ENCODE measurements around the gene PLEKHG4B.
A peak's percentile ranks its signal among the peaks of the same experiment; 100 is the strongest.
"Not testable (repeated sequence)": the region's sequence is repeated elsewhere in the genome, so short reads cannot be mapped to it uniquely, and the experiment has no call there.

Gene PLEKHG4B

GRCh38 chr5:192970-193831 lies 101.2 kb downstream of the PLEKHG4B start:
- Mint-ChIP-seq H3K4me3 (no peak overlapping the region), H3K4me1 (ENCODE audit: low read depth) (peaks cover 12% of the 10 kb centered on the region)

GRCh38 chr5:194102-194501 lies 102.1 kb downstream of the PLEKHG4B start:
- Mint-ChIP-seq H3K9me3 (ENCODE audit: low read depth) (no peaks in the 10 kb centered on the region), H3K27me3 (no peaks in the 10 kb centered on the region), H3K36me3 (no peaks in the 10 kb centered on the region), H3K27ac (no peak overlapping the region), H3K4me1 (ENCODE audit: low read depth) (peaks cover 6% of the 10 kb centered on the region), H3K4me3 (no peak overlapping the region)

More at GRCh38 chr5:192970-193831, 101.2 kb downstream of the PLEKHG4B start:
- Mint-ChIP-seq H3K27ac (no peak overlapping the region), H3K9me3 (ENCODE audit: low read depth) (no peaks in the 10 kb centered on the region), H3K36me3 (no peaks in the 10 kb centered on the region), H3K27me3 (no peaks in the 10 kb centered on the region)

GRCh38 chr5:194603-195209 lies 102.7 kb downstream of the PLEKHG4B start:
- Mint-ChIP-seq H3K36me3 (no peaks in the 10 kb centered on the region), H3K9me3 (ENCODE audit: low read depth) (no peaks in the 10 kb centered on the region), H3K4me3 (no peak overlapping the region), H3K27me3 (no peaks in the 10 kb centered on the region), H3K27ac (no peak overlapping the region), H3K4me1 (ENCODE audit: low read depth) (peaks cover 6% of the 10 kb centered on the region)

- H3K4me3 Mint-ChIP-seq = no peak overlapping the region
- no peaks in the 10 kb centered on the region for H3K9me3 Mint-ChIP-seq (ENCODE audit: low read depth)
- no peak overlapping the region for H3K27ac Mint-ChIP-seq
- peaks cover 4% of the 10 kb centered on the region for H3K4me1 Mint-ChIP-seq (ENCODE audit: low read depth)
- H3K36me3 Mint-ChIP-seq = no peaks in the 10 kb centered on the region
- no peaks in the 10 kb centered on the region for H3K27me3 Mint-ChIP-seq
These were observed 103.6 kb downstream of the PLEKHG4B start for GRCh38 chr5:195401-196160.

- Mint-ChIP-seq H3K27me3 (no peaks in the 10 kb centered on the region), H3K36me3 (no peaks in the 10 kb centered on the region), H3K9me3 (ENCODE audit: low read depth) (no peaks in the 10 kb centered on the region), H3K4me3 (no peak overlapping the region), H3K27ac (no peak overlapping the region), H3K4me1 (ENCODE audit: low read depth) (peaks cover 4% of the 10 kb centered on the region)
These were observed 104.4 kb downstream of the PLEKHG4B start for GRCh38 chr5:196350-196749.

- not testable (repeated sequence) for H3K27ac Mint-ChIP-seq; H3K9me3 Mint-ChIP-seq (ENCODE audit: low read depth); H3K27me3 Mint-ChIP-seq; H3K4me3 Mint-ChIP-seq; H3K36me3 Mint-ChIP-seq; H3K4me1 Mint-ChIP-seq (ENCODE audit: low read depth)
These were observed 105.1 kb downstream of the PLEKHG4B start for GRCh38 chr5:197031-197430.

GRCh38 chr5:197892-198489 lies 106.0 kb downstream of the PLEKHG4B start:
- no peaks in the 10 kb centered on the region for H3K27me3 Mint-ChIP-seq
- no peaks in the 10 kb centered on the region for H3K9me3 Mint-ChIP-seq (ENCODE audit: low read depth)
- H3K4me1 Mint-ChIP-seq (ENCODE audit: low read depth) = peaks cover 2% of the 10 kb centered on the region
- no peaks in the 10 kb centered on the region for H3K36me3 Mint-ChIP-seq
- H3K27ac Mint-ChIP-seq = no peak overlapping the region
- no peak overlapping the region for H3K4me3 Mint-ChIP-seq

- Mint-ChIP-seq H3K36me3 (no peaks in the 10 kb centered on the region), H3K27me3 (no peaks in the 10 kb centered on the region), H3K4me1 (ENCODE audit: low read depth) (peaks cover 2% of the 10 kb centered on the region), H3K9me3 (ENCODE audit: low read depth) (no peaks in the 10 kb centered on the region), H3K27ac (no peak overlapping the region), H3K4me3 (no peak overlapping the region)
These were observed 106.7 kb downstream of the PLEKHG4B start for GRCh38 chr5:198516-199196.

- Mint-ChIP-seq H3K27me3 (no peaks in the 10 kb centered on the region), H3K27ac (no peak overlapping the region), H3K9me3 (ENCODE audit: low read depth) (no peaks in the 10 kb centered on the region), H3K4me1 (ENCODE audit: low read depth) (peaks cover 2% of the 10 kb centered on the region), H3K36me3 (no peaks in the 10 kb centered on the region), H3K4me3 (no peak overlapping the region)
These were observed 107.4 kb downstream of the PLEKHG4B start for GRCh38 chr5:199197-199949.

GRCh38 chr5:199950-200645 lies 108.1 kb downstream of the PLEKHG4B start:
- Mint-ChIP-seq H3K36me3 (no peaks in the 10 kb centered on the region), H3K27ac (no peak overlapping the region), H3K9me3 (ENCODE audit: low read depth) (no peaks in the 10 kb centered on the region), H3K4me1 (ENCODE audit: low read depth) (peaks cover 2% of the 10 kb centered on the region), H3K27me3 (no peaks in the 10 kb centered on the region), H3K4me3 (no peak overlapping the region)

- H3K4me1 Mint-ChIP-seq (ENCODE audit: low read depth) = peaks cover 2% of the 10 kb centered on the region
- no peak overlapping the region for H3K4me3 Mint-ChIP-seq
- H3K36me3 Mint-ChIP-seq = no peaks in the 10 kb centered on the region
- peak overlapping the region; percentile 28 for H3K27ac Mint-ChIP-seq
- no peaks in the 10 kb centered on the region for H3K9me3 Mint-ChIP-seq (ENCODE audit: low read depth)
- H3K27me3 Mint-ChIP-seq = no peaks in the 10 kb centered on the region
These were observed 109.0 kb downstream of the PLEKHG4B start for GRCh38 chr5:200985-201384.

- H3K27ac Mint-ChIP-seq = no peak overlapping the region
- no peaks in the 10 kb centered on the region for H3K27me3 Mint-ChIP-seq
- H3K4me1 Mint-ChIP-seq (ENCODE audit: low read depth) = peaks cover 2% of the 10 kb centered on the region
- H3K36me3 Mint-ChIP-seq = no peaks in the 10 kb centered on the region
- no peak overlapping the region for H3K4me3 Mint-ChIP-seq
- no peaks in the 10 kb centered on the region for H3K9me3 Mint-ChIP-seq (ENCODE audit: low read depth)
These were observed 109.7 kb downstream of the PLEKHG4B start for GRCh38 chr5:201672-202071.

- H3K27ac Mint-ChIP-seq = no peak overlapping the region
- peaks cover 9% of the 10 kb centered on the region for H3K4me1 Mint-ChIP-seq (ENCODE audit: low read depth)
- H3K4me3 Mint-ChIP-seq = no peak overlapping the region
- H3K27me3 Mint-ChIP-seq = no peaks in the 10 kb centered on the region
- H3K9me3 Mint-ChIP-seq (ENCODE audit: low read depth) = no peaks in the 10 kb centered on the region
- H3K36me3 Mint-ChIP-seq = no peaks in the 10 kb centered on the region
These were observed 111.4 kb downstream of the PLEKHG4B start for GRCh38 chr5:203246-203930.
